ENCODE results near the gene HSPA12B.

The HSPA12B gene

GRCh38 chr20:3794701-3795420 lies 62.4 kb downstream of the HSPA12B start:
- Histone ChIP-seq H3K9ac (ENCODE audit: low read length) (peak overlapping the region; percentile 91), H3K36me3 (ENCODE audit: control insufficient read depth, insufficient read depth, low read length) (no peaks in the 10 kb centered on the region), H3K9me3 (ENCODE audit: control insufficient read depth, low read length) (no peaks in the 10 kb centered on the region), H3K27me3 (ENCODE audit: control insufficient read depth, insufficient read depth, low read length) (no peaks in the 10 kb centered on the region), H3K4me1 (ENCODE audit: control insufficient read depth, insufficient read depth, low read length) (peaks cover 35% of the 10 kb centered on the region), H3K4me3 (ENCODE audit: low read length) (peak overlapping the region; percentile 93)

GRCh38 chr20:3795511-3796468 lies 63.3 kb downstream of the HSPA12B start, which contains the start of gene CDC25B:
TSS of gene CDC25B (plus strand) at chr20:3796310. CDS start at chr20:3796532, 222 bp downstream.
- H3K9me3 ChIP-seq (ENCODE audit: control insufficient read depth, low read length) = no peaks in the 10 kb centered on the region
- H3K27me3 ChIP-seq (ENCODE audit: control insufficient read depth, insufficient read depth, low read length) = no peaks in the 10 kb centered on the region
- H3K4me1 ChIP-seq (ENCODE audit: control insufficient read depth, insufficient read depth, low read length) = peaks cover 40% of the 10 kb centered on the region
- H3K9ac ChIP-seq (ENCODE audit: low read length) = peak within 1 kb of the TSS; percentile 91
- H3K4me3 ChIP-seq (ENCODE audit: low read length) = peak within 1 kb of the TSS; percentile 93
- H3K36me3 ChIP-seq (ENCODE audit: control insufficient read depth, insufficient read depth, low read length) = no peaks in the 10 kb centered on the region

- H3K4me3 ChIP-seq (ENCODE audit: low read length) = peak overlapping the region; percentile 51
- H3K36me3 ChIP-seq (ENCODE audit: control insufficient read depth, insufficient read depth, low read length) = no peaks in the 10 kb centered on the region
- peak overlapping the region; percentile 3 for H3K9ac ChIP-seq (ENCODE audit: low read length)
- H3K9me3 ChIP-seq (ENCODE audit: control insufficient read depth, low read length) = no peaks in the 10 kb centered on the region
- H3K27me3 ChIP-seq (ENCODE audit: control insufficient read depth, insufficient read depth, low read length) = no peaks in the 10 kb centered on the region
- H3K4me1 ChIP-seq (ENCODE audit: control insufficient read depth, insufficient read depth, low read length) = peaks cover 40% of the 10 kb centered on the region
These were observed 64.2 kb downstream of the HSPA12B start for GRCh38 chr20:3796477-3797225.

- Histone ChIP-seq H3K4me3 (ENCODE audit: low read length) (peak overlapping the region; percentile 51), H3K4me1 (ENCODE audit: control insufficient read depth, insufficient read depth, low read length) (peaks cover 40% of the 10 kb centered on the region), H3K9ac (ENCODE audit: low read length) (peak overlapping the region; percentile 3), H3K9me3 (ENCODE audit: control insufficient read depth, low read length) (no peaks in the 10 kb centered on the region), H3K36me3 (ENCODE audit: control insufficient read depth, insufficient read depth, low read length) (no peaks in the 10 kb centered on the region), H3K27me3 (ENCODE audit: control insufficient read depth, insufficient read depth, low read length) (no peaks in the 10 kb centered on the region)
These were observed 64.7 kb downstream of the HSPA12B start for GRCh38 chr20:3797226-3797545.

DNA sequence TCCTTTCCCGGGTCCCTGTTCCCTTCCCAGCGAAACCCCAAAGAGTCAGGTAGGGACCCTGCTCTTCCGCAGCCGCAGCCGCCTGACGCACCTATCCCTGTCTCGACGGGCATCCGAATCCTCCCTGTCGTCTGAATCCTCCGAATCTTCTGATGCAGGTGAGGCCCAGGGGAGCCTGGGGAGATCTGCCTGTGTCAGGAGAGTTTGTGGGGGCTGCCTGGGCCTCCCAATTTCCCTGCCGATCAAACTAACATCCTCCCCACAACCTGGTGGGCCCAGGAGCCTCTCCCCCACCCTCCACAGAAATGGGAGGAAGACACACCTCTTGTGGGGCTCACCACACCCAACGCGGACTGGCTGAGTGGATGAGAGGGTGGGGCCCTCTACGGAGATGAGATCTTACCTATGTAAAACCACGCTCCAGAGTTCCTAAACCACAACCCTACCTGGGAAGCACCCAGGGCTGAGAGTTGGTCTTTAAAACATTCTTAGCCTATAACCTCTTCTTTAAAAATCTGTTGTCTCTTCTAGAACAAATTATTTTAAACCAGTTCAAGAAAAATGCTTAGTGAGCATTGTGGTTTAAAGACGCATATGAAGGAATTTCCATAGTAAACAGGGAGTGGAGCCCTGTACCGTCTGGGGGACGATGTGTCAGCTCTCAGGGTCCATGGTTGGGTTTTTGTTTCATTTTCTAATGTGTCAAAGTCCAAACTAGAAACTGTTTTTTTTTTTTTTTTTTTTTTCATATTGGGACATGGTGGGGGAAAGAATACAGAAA lies 65.3 kb downstream of the HSPA12B start:
- H3K9ac ChIP-seq (ENCODE audit: low read length) = peak overlapping the region; percentile 3
- H3K4me1 ChIP-seq (ENCODE audit: control insufficient read depth, insufficient read depth, low read length) = peaks cover 40% of the 10 kb centered on the region
- H3K36me3 ChIP-seq (ENCODE audit: control insufficient read depth, insufficient read depth, low read length) = no peaks in the 10 kb centered on the region
- no peaks in the 10 kb centered on the region for H3K9me3 ChIP-seq (ENCODE audit: control insufficient read depth, low read length)
- H3K4me3 ChIP-seq (ENCODE audit: low read length) = no peak overlapping the region
- H3K27me3 ChIP-seq (ENCODE audit: control insufficient read depth, insufficient read depth, low read length) = no peaks in the 10 kb centered on the region

- H3K4me1 ChIP-seq (ENCODE audit: control insufficient read depth, insufficient read depth, low read length) = peaks cover 40% of the 10 kb centered on the region
- no peaks in the 10 kb centered on the region for H3K9me3 ChIP-seq (ENCODE audit: control insufficient read depth, low read length)
- H3K36me3 ChIP-seq (ENCODE audit: control insufficient read depth, insufficient read depth, low read length) = peaks cover 5% of the 10 kb centered on the region
- no peak overlapping the region for H3K4me3 ChIP-seq (ENCODE audit: low read length)
- H3K9ac ChIP-seq (ENCODE audit: low read length) = no peak overlapping the region
- H3K27me3 ChIP-seq (ENCODE audit: control insufficient read depth, insufficient read depth, low read length) = no peaks in the 10 kb centered on the region
These were observed 65.9 kb downstream of the HSPA12B start for GRCh38 chr20:3798373-3798768.

GRCh38 chr20:3798908-3799248 lies 66.4 kb downstream of the HSPA12B start:
- H3K27me3 ChIP-seq (ENCODE audit: control insufficient read depth, insufficient read depth, low read length) = no peaks in the 10 kb centered on the region
- peaks cover 40% of the 10 kb centered on the region for H3K4me1 ChIP-seq (ENCODE audit: control insufficient read depth, insufficient read depth, low read length)
- no peaks in the 10 kb centered on the region for H3K9me3 ChIP-seq (ENCODE audit: control insufficient read depth, low read length)
- H3K36me3 ChIP-seq (ENCODE audit: control insufficient read depth, insufficient read depth, low read length) = peaks cover 6% of the 10 kb centered on the region
- no peak overlapping the region for H3K9ac ChIP-seq (ENCODE audit: low read length)
- no peak overlapping the region for H3K4me3 ChIP-seq (ENCODE audit: low read length)

- H3K36me3 ChIP-seq (ENCODE audit: control insufficient read depth, insufficient read depth, low read length) = peaks cover 6% of the 10 kb centered on the region
- H3K9me3 ChIP-seq (ENCODE audit: control insufficient read depth, low read length) = no peaks in the 10 kb centered on the region
- peaks cover 40% of the 10 kb centered on the region for H3K4me1 ChIP-seq (ENCODE audit: control insufficient read depth, insufficient read depth, low read length)
- no peak overlapping the region for H3K9ac ChIP-seq (ENCODE audit: low read length)
- H3K27me3 ChIP-seq (ENCODE audit: control insufficient read depth, insufficient read depth, low read length) = no peaks in the 10 kb centered on the region
- H3K4me3 ChIP-seq (ENCODE audit: low read length) = no peak overlapping the region
These were observed 67.9 kb downstream of the HSPA12B start for GRCh38 chr20:3800256-3800877.

- Histone ChIP-seq H3K4me3 (ENCODE audit: low read length) (no peak overlapping the region), H3K36me3 (ENCODE audit: control insufficient read depth, insufficient read depth, low read length) (peaks cover 6% of the 10 kb centered on the region), H3K9ac (ENCODE audit: low read length) (no peak overlapping the region), H3K9me3 (ENCODE audit: control insufficient read depth, low read length) (no peaks in the 10 kb centered on the region), H3K27me3 (ENCODE audit: control insufficient read depth, insufficient read depth, low read length) (no peaks in the 10 kb centered on the region), H3K4me1 (ENCODE audit: control insufficient read depth, insufficient read depth, low read length) (peaks cover 45% of the 10 kb centered on the region)
These were observed 68.4 kb downstream of the HSPA12B start for GRCh38 chr20:3800878-3801260.

- no peak overlapping the region for H3K4me3 ChIP-seq (ENCODE audit: low read length)
- peaks cover 6% of the 10 kb centered on the region for H3K36me3 ChIP-seq (ENCODE audit: control insufficient read depth, insufficient read depth, low read length)
- H3K9me3 ChIP-seq (ENCODE audit: control insufficient read depth, low read length) = no peaks in the 10 kb centered on the region
- no peak overlapping the region for H3K9ac ChIP-seq (ENCODE audit: low read length)
- no peaks in the 10 kb centered on the region for H3K27me3 ChIP-seq (ENCODE audit: control insufficient read depth, insufficient read depth, low read length)
- H3K4me1 ChIP-seq (ENCODE audit: control insufficient read depth, insufficient read depth, low read length) = peaks cover 50% of the 10 kb centered on the region
These were observed 68.8 kb downstream of the HSPA12B start for GRCh38 chr20:3801299-3801698.

DNA sequence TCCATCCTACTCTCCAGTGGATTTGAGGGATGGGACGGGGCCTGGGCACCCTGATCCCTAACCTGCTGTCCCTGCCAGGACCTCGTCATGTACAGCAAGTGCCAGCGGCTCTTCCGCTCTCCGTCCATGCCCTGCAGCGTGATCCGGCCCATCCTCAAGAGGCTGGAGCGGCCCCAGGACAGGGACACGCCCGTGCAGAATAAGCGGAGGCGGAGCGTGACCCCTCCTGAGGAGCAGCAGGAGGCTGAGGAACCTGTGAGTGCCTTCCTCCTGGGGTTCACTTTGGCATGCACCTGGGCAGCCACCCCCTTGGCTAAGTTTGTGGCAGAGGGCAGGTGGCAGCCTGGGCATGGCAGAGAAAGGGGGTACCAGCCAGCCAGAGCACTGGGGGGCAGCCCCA lies 69.4 kb downstream of the HSPA12B start:
- Histone ChIP-seq H3K4me3 (ENCODE audit: low read length) (no peak overlapping the region), H3K36me3 (ENCODE audit: control insufficient read depth, insufficient read depth, low read length) (peaks cover 6% of the 10 kb centered on the region), H3K27me3 (ENCODE audit: control insufficient read depth, insufficient read depth, low read length) (no peaks in the 10 kb centered on the region), H3K9ac (ENCODE audit: low read length) (no peak overlapping the region), H3K4me1 (ENCODE audit: control insufficient read depth, insufficient read depth, low read length) (peaks cover 51% of the 10 kb centered on the region), H3K9me3 (ENCODE audit: control insufficient read depth, low read length) (no peaks in the 10 kb centered on the region)

Measured in mucosa of stomach (tissue), 1 donor.